RWPE2 (cell line): ENCODE data around the gene ADK.

ENCODE experiments used
- ATAC-seq: fragments of 200-7000 bp; cut with Tn5 transposase; 3 replicates; pipeline ENCODE4 v1.9.1; 2021; ENCODE audit warnings: low read depth
- DNase-seq: peaks from one replicate; pipeline ENCODE4 v3.0.0-alpha.2; 2020; ENCODE audit warnings: low spot score
- H3K27ac ChIP-seq: fragments of 450-650 bp; 2 replicates; pipeline ENCODE4 v1.5.1; 2017; ENCODE audit warnings: mild to moderate bottlenecking; ENCODE audit not compliant: poor library complexity, severe bottlenecking
- H3K27me3 ChIP-seq: fragments of 250-450 bp; sonication (Bioruptor Pico); 2 replicates; pipeline ENCODE4 v1.5.1; 2021; ENCODE audit warnings: mild to moderate bottlenecking, moderate library complexity; ENCODE audit not compliant: insufficient read depth, poor library complexity, severe bottlenecking
- H3K36me3 ChIP-seq: fragments of 250-450 bp; sonication (Bioruptor Pico); 2 replicates; pipeline ENCODE4 v1.5.1; 2020; ENCODE audit warnings: low read depth, mild to moderate bottlenecking, moderate library complexity
- H3K4me1 ChIP-seq: fragments of 250-450 bp; sonication (Bioruptor Pico); 2 replicates; pipeline ENCODE4 v1.5.1; 2021; ENCODE audit warnings: mild to moderate bottlenecking, moderate library complexity; ENCODE audit not compliant: insufficient read depth, poor library complexity, severe bottlenecking
- H3K4me3 ChIP-seq: fragments of 250-450 bp; sonication (Bioruptor Pico); 2 replicates; pipeline ENCODE4 v1.5.1; 2021; ENCODE audit warnings: mild to moderate bottlenecking, moderate library complexity; ENCODE audit not compliant: severe bottlenecking
- H3K9me3 ChIP-seq: fragments of 250-450 bp; sonication (Bioruptor Pico); 2 replicates; pipeline ENCODE4 v1.5.1; 2021; ENCODE audit warnings: mild to moderate bottlenecking, moderate library complexity; ENCODE audit not compliant: severe bottlenecking
- TF ChIP-seq, protein P1 (sequence below): fragments of 450-650 bp; IDR thresholded peaks from one replicate; pipeline ENCODE4 v1.5.1; 2017; ENCODE audit warnings: mild to moderate bottlenecking, moderate library complexity; ENCODE audit not compliant: poor library complexity, severe bottlenecking

The ADK gene

GRCh38 chr10:74246495-74246894 is 95.5 kb downstream of the ADK start:
- Histone ChIP-seq H3K36me3 (peaks cover 41% of the 10 kb centered on the region), H3K9me3 (no peaks in the 10 kb centered on the region), H3K4me3 (no peak overlapping the region), H3K27ac (no peak overlapping the region), H3K27me3 (no peaks in the 10 kb centered on the region), H3K4me1 (peaks cover 4% of the 10 kb centered on the region)
- TF ChIP-seq, protein P1, sequence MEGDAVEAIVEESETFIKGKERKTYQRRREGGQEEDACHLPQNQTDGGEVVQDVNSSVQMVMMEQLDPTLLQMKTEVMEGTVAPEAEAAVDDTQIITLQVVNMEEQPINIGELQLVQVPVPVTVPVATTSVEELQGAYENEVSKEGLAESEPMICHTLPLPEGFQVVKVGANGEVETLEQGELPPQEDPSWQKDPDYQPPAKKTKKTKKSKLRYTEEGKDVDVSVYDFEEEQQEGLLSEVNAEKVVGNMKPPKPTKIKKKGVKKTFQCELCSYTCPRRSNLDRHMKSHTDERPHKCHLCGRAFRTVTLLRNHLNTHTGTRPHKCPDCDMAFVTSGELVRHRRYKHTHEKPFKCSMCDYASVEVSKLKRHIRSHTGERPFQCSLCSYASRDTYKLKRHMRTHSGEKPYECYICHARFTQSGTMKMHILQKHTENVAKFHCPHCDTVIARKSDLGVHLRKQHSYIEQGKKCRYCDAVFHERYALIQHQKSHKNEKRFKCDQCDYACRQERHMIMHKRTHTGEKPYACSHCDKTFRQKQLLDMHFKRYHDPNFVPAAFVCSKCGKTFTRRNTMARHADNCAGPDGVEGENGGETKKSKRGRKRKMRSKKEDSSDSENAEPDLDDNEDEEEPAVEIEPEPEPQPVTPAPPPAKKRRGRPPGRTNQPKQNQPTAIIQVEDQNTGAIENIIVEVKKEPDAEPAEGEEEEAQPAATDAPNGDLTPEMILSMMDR: no peak
- no peak for ATAC-seq
- no peak for DNase-seq

DNA sequence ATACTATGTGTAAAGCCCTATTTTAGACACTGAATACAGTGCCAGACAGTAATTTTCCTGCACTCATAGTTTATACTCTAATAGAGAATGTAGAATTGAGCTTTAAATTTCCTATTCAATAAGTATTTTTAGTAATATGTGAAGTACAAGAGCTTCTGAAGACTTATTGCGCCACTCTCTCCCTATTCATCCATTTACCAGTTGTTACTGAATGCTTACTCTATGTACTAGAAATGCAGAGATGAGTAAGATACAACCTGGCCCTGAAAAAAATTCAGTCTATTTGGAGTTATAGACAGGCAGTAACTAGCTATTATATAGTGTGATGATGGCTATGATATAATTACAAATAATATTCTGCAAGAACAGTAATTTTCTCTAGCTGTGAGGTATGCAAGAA is 98.8 kb downstream of the ADK start:
- no peak overlapping the region for H3K27ac ChIP-seq

GRCh38 chr10:74255214-74255613 is 104.2 kb downstream of the ADK start:
- no peaks in the 10 kb centered on the region for H3K27me3 ChIP-seq
- H3K4me1 ChIP-seq: no peaks in the 10 kb centered on the region
- H3K4me3 ChIP-seq: no peak overlapping the region
- no peaks in the 10 kb centered on the region for H3K9me3 ChIP-seq
- ATAC-seq (no peak), DNase-seq (no peak)
- H3K27ac ChIP-seq: no peak overlapping the region
- TF ChIP-seq, protein P1: no peak
- no peaks in the 10 kb centered on the region; the same call in 1 of the 2 replicates for H3K36me3 ChIP-seq

More for the DNA sequence above, 98.8 kb downstream of the ADK start:
- Histone ChIP-seq H3K4me1 (peaks cover 1% of the 10 kb centered on the region), H3K36me3 (peaks cover 12% of the 10 kb centered on the region), H3K4me3 (no peak overlapping the region), H3K27me3 (no peaks in the 10 kb centered on the region), H3K9me3 (no peaks in the 10 kb centered on the region)
- DNase-seq (no peak), ATAC-seq (no peak)
- TF ChIP-seq, protein P1: no peak

DNA sequence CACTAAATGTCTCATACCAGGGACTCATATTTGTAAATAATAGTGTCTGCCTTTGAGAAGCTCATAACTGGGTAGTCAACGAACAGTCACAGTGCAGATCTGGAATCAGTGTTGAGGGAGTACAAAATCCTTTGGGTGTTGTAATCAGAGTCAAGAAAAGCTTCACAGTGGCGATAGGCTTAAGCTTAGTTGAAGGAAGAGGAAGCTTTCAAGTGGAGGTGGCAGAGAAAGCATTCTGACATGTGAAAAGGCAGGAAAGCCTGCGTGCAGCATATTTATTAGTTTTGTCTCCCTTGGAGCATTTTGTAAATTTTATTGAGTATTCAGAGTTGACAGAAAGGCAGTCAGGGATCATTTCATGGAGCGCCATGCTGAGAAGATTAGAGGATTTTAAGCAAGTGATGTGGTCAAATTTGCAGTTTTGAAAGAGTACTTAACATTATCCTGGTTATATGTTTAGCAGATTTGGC is 104.9 kb downstream of the ADK start:
- no peak for DNase-seq

DNA sequence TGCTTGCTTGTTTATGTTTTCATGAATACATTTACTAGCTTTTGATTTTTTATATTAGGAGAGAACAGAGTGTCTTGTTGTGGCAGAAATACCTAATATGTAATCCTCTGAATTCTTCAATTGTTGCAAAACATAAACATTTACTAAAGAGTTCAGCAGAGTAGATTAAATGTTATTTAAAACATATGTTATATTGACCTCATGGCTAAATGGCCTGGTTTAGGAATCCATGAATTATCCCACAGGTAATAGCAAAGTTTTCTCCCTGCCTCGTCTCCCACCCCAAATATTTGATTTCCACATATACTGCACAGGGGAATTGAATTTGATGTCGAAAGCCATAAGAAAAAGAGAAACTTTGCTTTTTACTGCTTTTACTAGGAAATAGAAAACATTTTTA is 111.8 kb downstream of the ADK start:
- Histone ChIP-seq H3K27ac (no peak overlapping the region), H3K27me3 (no peaks in the 10 kb centered on the region), H3K4me3 (no peak overlapping the region), H3K36me3 (no peaks in the 10 kb centered on the region; the same call in 1 of the 2 replicates), H3K9me3 (no peaks in the 10 kb centered on the region), H3K4me1 (no peaks in the 10 kb centered on the region)
- DNase-seq (no peak), ATAC-seq (no peak)
- TF ChIP-seq, protein P1: no peak

More for the DNA sequence above, 104.9 kb downstream of the ADK start:
- no peaks in the 10 kb centered on the region for H3K27me3 ChIP-seq
- ATAC-seq: no peak
- no peaks in the 10 kb centered on the region for H3K9me3 ChIP-seq
- H3K4me1 ChIP-seq: no peaks in the 10 kb centered on the region
- H3K27ac ChIP-seq: no peak overlapping the region
- H3K36me3 ChIP-seq: no peaks in the 10 kb centered on the region; the same call in 1 of the 2 replicates
- TF ChIP-seq, protein P1: no peak
- H3K4me3 ChIP-seq: no peak overlapping the region
